ENCODE measurements around the gene LILRA6. TPM values are rescaled to one million over a fixed set of nuclear protein-coding genes. Genes with fewer than 3 reads are reported as not detected.
"Not testable (repeated sequence)": the region's sequence is repeated elsewhere in the genome, so short reads cannot be mapped to it uniquely, and the experiment has no call there.

The LILRA6 gene
- total RNA-seq, 2 experiments from 2014 or later = not detected

DNA sequence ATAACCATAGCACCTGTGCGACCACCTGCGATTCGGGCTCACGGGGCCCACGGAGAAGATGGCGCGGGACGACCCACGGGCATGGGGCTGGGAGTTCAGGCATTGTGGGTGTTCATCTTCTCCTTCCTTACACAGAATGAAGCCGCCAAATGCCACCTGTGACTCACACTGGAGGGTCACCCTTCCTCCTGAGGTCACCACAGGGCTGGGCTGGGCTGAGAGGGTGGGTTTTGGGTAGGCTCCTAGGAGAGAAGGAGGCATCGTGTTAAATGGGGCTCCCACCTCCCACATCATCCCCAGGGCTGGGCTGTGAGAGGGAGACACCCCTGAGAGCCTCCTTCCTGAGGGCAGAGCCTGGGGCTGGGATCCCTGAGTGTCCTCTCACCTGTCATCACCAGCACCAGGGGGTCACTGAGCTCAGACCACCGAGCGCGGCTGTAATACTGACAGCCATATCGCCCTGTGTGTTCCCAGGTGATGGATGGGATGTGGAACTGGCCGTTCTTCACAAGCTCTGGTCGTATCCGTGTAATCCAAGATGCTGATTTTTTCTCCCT, 36.9 kb upstream of the LILRA6 start:
- no peaks in the 10 kb centered on the region for H4K20me1 ChIP-seq (ENCODE audit: insufficient read depth, low read length)
- H2AFZ ChIP-seq (ENCODE audit: low read length) = no peak overlapping the region
- no peak overlapping the region for H3K4me3 ChIP-seq (ENCODE audit: low read depth, low read length, poor library complexity, severe bottlenecking)
- H3K9me2 ChIP-seq (ENCODE audit: insufficient read depth, low read length) = no peaks in the 10 kb centered on the region
- H3K4me1 ChIP-seq (ENCODE audit: insufficient read depth, low read length, poor library complexity, severe bottlenecking) = peaks cover 13% of the 10 kb centered on the region
- no peaks in the 10 kb centered on the region for H3K36me3 ChIP-seq (ENCODE audit: insufficient read depth, low read length)
- POLR2A ChIA-PET = no interaction called here
- H3K4me2 ChIP-seq (ENCODE audit: low read length) = no peak overlapping the region
- no peak for TF ChIP-seq EZH2phosphoT487 (IDR thresholded peaks at IDR 0.05; ENCODE audit: borderline replicate concordance, low read depth, low read length)
- TF ChIP-seq, protein P1, sequence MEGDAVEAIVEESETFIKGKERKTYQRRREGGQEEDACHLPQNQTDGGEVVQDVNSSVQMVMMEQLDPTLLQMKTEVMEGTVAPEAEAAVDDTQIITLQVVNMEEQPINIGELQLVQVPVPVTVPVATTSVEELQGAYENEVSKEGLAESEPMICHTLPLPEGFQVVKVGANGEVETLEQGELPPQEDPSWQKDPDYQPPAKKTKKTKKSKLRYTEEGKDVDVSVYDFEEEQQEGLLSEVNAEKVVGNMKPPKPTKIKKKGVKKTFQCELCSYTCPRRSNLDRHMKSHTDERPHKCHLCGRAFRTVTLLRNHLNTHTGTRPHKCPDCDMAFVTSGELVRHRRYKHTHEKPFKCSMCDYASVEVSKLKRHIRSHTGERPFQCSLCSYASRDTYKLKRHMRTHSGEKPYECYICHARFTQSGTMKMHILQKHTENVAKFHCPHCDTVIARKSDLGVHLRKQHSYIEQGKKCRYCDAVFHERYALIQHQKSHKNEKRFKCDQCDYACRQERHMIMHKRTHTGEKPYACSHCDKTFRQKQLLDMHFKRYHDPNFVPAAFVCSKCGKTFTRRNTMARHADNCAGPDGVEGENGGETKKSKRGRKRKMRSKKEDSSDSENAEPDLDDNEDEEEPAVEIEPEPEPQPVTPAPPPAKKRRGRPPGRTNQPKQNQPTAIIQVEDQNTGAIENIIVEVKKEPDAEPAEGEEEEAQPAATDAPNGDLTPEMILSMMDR (conservative IDR thresholded peaks at IDR 0.05; ENCODE audit: low read length) = no peak
- no peak for DNase-seq (ENCODE audit: low spot score)
- intact Hi-C loops (cut with micrococcal nuclease; ENCODE audit: unreplicated experiment) = no loop called here
- H3K27ac ChIP-seq (ENCODE audit: low read depth, low read length, poor library complexity, severe bottlenecking) = no peak overlapping the region
- CTCF ChIA-PET (ENCODE audit: unreplicated experiment) = no interaction called here
- H3K9me3 ChIP-seq (ENCODE audit: low read length) = no peaks in the 10 kb centered on the region
- no TSS peak for BruUV-seq (replicated peaks)
- H3K79me2 ChIP-seq (ENCODE audit: insufficient read depth, low read depth, low read length) = no peaks in the 10 kb centered on the region

- H3K4me3 ChIP-seq (ENCODE audit: low read depth, low read length, poor library complexity, severe bottlenecking); CTCF ChIA-PET (ENCODE audit: unreplicated experiment); intact Hi-C loops (cut with micrococcal nuclease; ENCODE audit: unreplicated experiment); BruUV-seq (replicated peaks); DNase-seq (ENCODE audit: low spot score); POLR2A ChIA-PET; H4K20me1 ChIP-seq (ENCODE audit: insufficient read depth, low read length); H3K79me2 ChIP-seq (ENCODE audit: insufficient read depth, low read depth, low read length); H3K4me2 ChIP-seq (ENCODE audit: low read length); H3K27ac ChIP-seq (ENCODE audit: low read depth, low read length, poor library complexity, severe bottlenecking); H3K9me2 ChIP-seq (ENCODE audit: insufficient read depth, low read length); H3K9me3 ChIP-seq (ENCODE audit: low read length); H3K36me3 ChIP-seq (ENCODE audit: insufficient read depth, low read length); H2AFZ ChIP-seq (ENCODE audit: low read length): not testable (repeated sequence)
- H3K4me1 ChIP-seq (ENCODE audit: insufficient read depth, low read length, poor library complexity, severe bottlenecking) = peaks cover 13% of the 10 kb centered on the region
Measured at GRCh38 chr19:54278571-54279195, 36.1 kb upstream of the LILRA6 start.

DNA sequence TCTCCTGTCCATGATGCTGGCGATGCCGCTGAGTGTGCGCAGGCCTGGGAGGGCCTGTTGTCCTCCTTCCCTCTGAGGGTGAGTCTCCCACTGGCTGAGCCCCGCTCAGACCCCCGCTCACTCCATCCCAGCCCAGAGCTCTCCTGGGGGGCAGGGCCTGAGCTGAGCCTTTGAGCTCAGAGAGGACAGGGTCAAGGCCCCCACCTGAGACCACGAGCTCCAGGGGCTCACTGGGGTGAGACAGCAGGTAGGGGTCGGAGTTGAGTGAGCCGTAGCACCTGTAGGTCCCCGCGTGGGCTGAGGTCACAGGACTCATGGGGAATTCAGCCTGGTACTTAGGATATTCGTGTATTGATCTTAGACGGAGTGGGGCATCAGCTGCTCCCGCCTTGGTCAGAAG, 35.5 kb upstream of the LILRA6 start:
- H2AFZ ChIP-seq (ENCODE audit: low read length); DNase-seq (ENCODE audit: low spot score); H3K4me3 ChIP-seq (ENCODE audit: low read depth, low read length, poor library complexity, severe bottlenecking); H3K36me3 ChIP-seq (ENCODE audit: insufficient read depth, low read length); H3K79me2 ChIP-seq (ENCODE audit: insufficient read depth, low read depth, low read length); BruUV-seq (replicated peaks); intact Hi-C loops (cut with micrococcal nuclease; ENCODE audit: unreplicated experiment); H3K4me2 ChIP-seq (ENCODE audit: low read length); CTCF ChIA-PET (ENCODE audit: unreplicated experiment); POLR2A ChIA-PET; H3K27ac ChIP-seq (ENCODE audit: low read depth, low read length, poor library complexity, severe bottlenecking); H3K9me2 ChIP-seq (ENCODE audit: insufficient read depth, low read length); H3K9me3 ChIP-seq (ENCODE audit: low read length); H4K20me1 ChIP-seq (ENCODE audit: insufficient read depth, low read length): not testable (repeated sequence)
- H3K4me1 ChIP-seq (ENCODE audit: insufficient read depth, low read length, poor library complexity, severe bottlenecking) = peaks cover 11% of the 10 kb centered on the region

GRCh38 chr19:54277111-54277615, 34.6 kb upstream of the LILRA6 start:
- H3K4me2 ChIP-seq (ENCODE audit: low read length); H2AFZ ChIP-seq (ENCODE audit: low read length); DNase-seq (ENCODE audit: low spot score); H4K20me1 ChIP-seq (ENCODE audit: insufficient read depth, low read length); H3K36me3 ChIP-seq (ENCODE audit: insufficient read depth, low read length); CTCF ChIA-PET (ENCODE audit: unreplicated experiment); H3K27ac ChIP-seq (ENCODE audit: low read depth, low read length, poor library complexity, severe bottlenecking); H3K4me1 ChIP-seq (ENCODE audit: insufficient read depth, low read length, poor library complexity, severe bottlenecking); H3K79me2 ChIP-seq (ENCODE audit: insufficient read depth, low read depth, low read length); H3K9me2 ChIP-seq (ENCODE audit: insufficient read depth, low read length); intact Hi-C loops (cut with micrococcal nuclease; ENCODE audit: unreplicated experiment); H3K4me3 ChIP-seq (ENCODE audit: low read depth, low read length, poor library complexity, severe bottlenecking); POLR2A ChIA-PET; H3K9me3 ChIP-seq (ENCODE audit: low read length); BruUV-seq (replicated peaks): not testable (repeated sequence)
